CD4-positive, alpha-beta T cell (primary cell): Measurements from ENCODE around the gene TIMM9. TPM values are rescaled to one million over a fixed set of nuclear protein-coding genes. Genes with fewer than 3 reads are reported as not detected.

Source experiments
- ATAC-seq: fragments of 200-7000 bp; cut with Tn5 transposase; one replicate; pipeline ENCODE4 v1.10.0; 2022; ENCODE audit warnings: mild to moderate bottlenecking; ENCODE audit not compliant: poor library complexity
- CTCF ChIA-PET: fragments of 350-600 bp; sonication (Branson Sonifier 250); formaldehyde crosslinking; loops from one replicate; lab custom pipeline; 2021; ENCODE audit warnings: antibody characterized with exemption, inconsistent platforms; lab: Charles Lee
- POLR2A ChIA-PET: fragments of 350-600 bp; sonication (Branson Sonifier 250); formaldehyde crosslinking; loops from one replicate; lab custom pipeline; 2021; ENCODE audit warnings: antibody characterized with exemption, inconsistent platforms; lab: Charles Lee
- DNase-seq, 14 experiments: peaks; one replicate each; pipeline ENCODE4 v3.0.0-alpha.2; 2013 to 2020; ENCODE audit warnings: mixed read lengths in 2 of 14
- H3K27ac ChIP-seq, 2 donors: one replicate each; pipeline versions ENCODE4 v1.5.1 to v1.7.0; 2013; ENCODE audit warnings: low read length in 2 of 2, low read depth in 1 of 2, mild to moderate bottlenecking in 1 of 2
- H3K27me3 ChIP-seq, 2 experiments: 1 replicate in 1 of 2; 2 replicates in 1 of 2; pipeline versions ENCODE4 v1.6.1 to v1.7.0; 2013; ENCODE audit warnings: low read length in 2 of 2, control low read depth in 1 of 2, mild to moderate bottlenecking in 1 of 2, moderate library complexity in 1 of 2; ENCODE audit not compliant: insufficient read depth in 2 of 2, control insufficient read depth in 1 of 2
- H3K36me3 ChIP-seq: one replicate; pipeline ENCODE4 v1.6.1; 2013; ENCODE audit warnings: low read length, control low read depth; ENCODE audit not compliant: insufficient read depth
- H3K4me1 ChIP-seq: one replicate; pipeline ENCODE4 v1.6.1; 2013; ENCODE audit warnings: low read length, control low read depth; ENCODE audit not compliant: insufficient read depth
- H3K4me3 ChIP-seq: one replicate; pipeline ENCODE4 v1.5.1; 2013; ENCODE audit warnings: mild to moderate bottlenecking, low read length, moderate library complexity
- H3K9me3 ChIP-seq, 2 experiments: 1 replicate in 1 of 2; 2 replicates in 1 of 2; pipeline versions ENCODE4 v1.6.1 to v1.7.0; 2013; ENCODE audit warnings: low read length in 2 of 2, mild to moderate bottlenecking in 2 of 2, control low read depth in 1 of 2, moderate library complexity in 1 of 2; ENCODE audit not compliant: control insufficient read depth in 1 of 2, insufficient read depth in 1 of 2
- H3K27ac Mint-ChIP-seq: one replicate; pipeline ENCODE4 v1.8.0; 2020; ENCODE audit warnings: mixed read lengths
- H3K27me3 Mint-ChIP-seq: one replicate; pipeline ENCODE4 v1.8.0; 2021; ENCODE audit warnings: mixed read lengths
- H3K36me3 Mint-ChIP-seq: one replicate; pipeline ENCODE4 v1.8.0; 2021; ENCODE audit warnings: low read depth, mixed read lengths
- H3K4me1 Mint-ChIP-seq: one replicate; pipeline ENCODE4 v1.8.0; 2021; ENCODE audit warnings: low read depth, mixed read lengths
- H3K4me3 Mint-ChIP-seq: one replicate; pipeline ENCODE4 v1.8.0; 2020; ENCODE audit warnings: mild to moderate bottlenecking, mixed read lengths
- H3K9me3 Mint-ChIP-seq: one replicate; pipeline ENCODE4 v1.8.0; 2020; ENCODE audit warnings: mixed read lengths
- CTCF ChIP-seq: fragments of 200-600 bp; IDR thresholded peaks from one replicate; pipeline ENCODE4 v1.8.0; 2022; ENCODE audit warnings: antibody characterized with exemption, mild to moderate bottlenecking
- intact Hi-C, 2 experiments: fragments of 100-400 bp; cut with DNase I in 1 of 2; cut with micrococcal nuclease in 1 of 2; formaldehyde crosslinking; loops; one replicate each; pipeline versions ENCODE4 v1.15.1 to v1.9.0; 2023 to 2025; cut with DNase I, micrococcal nuclease
- total RNA-seq, 174 experiments: library from RNA in 2 of 174; stranded (reverse) in 2 of 174; gene quantifications; one replicate each; pipeline ENCODE4 v1.2.3 and lab custom pipeline; 2021 to 2026

TIMM9 gene
- total RNA-seq, 2 experiments from 2014 or later: 33.1 to 34.9 TPM

DNA sequence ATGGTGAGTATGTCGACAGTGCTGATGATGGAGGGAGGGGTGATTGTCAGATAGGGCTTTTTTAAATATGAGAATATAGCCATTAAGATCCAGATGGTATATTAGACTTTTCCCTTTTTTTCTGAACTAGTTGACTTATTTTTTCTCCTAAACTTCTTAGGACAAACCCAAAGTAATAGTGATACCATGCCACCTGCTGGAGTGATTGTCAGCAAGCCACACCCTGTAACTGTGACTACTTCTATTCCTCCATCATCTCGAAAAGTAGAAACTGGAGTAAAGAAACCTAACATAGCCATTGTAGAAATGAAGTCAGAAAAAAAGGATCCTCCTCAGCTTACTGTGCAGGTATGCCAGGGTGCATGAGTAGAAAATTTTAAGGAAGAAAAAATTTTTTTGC, 40.2 kb upstream of the TIMM9 start:
- ChIA-PET POLR2A (no interaction called here), CTCF (interaction anchor here (1.3 kb wide), 1 partner anchor 34 kb away, joined by 3 read pairs; no protein-coding TSS in a partner anchor)
- Histone ChIP-seq H3K4me1 (no peaks in the 10 kb centered on the region), H3K4me3 (no peak overlapping the region), H3K36me3 (peaks cover 51% of the 10 kb centered on the region), H3K27ac (no peak overlapping the region), H3K27me3 (no peaks in the 10 kb centered on the region), H3K9me3 (no peaks in the 10 kb centered on the region)
- TF ChIP-seq CTCF: no peak
- H3K4me3 Mint-ChIP-seq: no peak overlapping the region
- H3K27me3 Mint-ChIP-seq: no peaks in the 10 kb centered on the region
- H3K27ac Mint-ChIP-seq: no peak overlapping the region
- no peaks in the 10 kb centered on the region for H3K9me3 Mint-ChIP-seq
- H3K4me1 Mint-ChIP-seq: no peaks in the 10 kb centered on the region
- DNase-seq (no peak), ATAC-seq (no peak)
- intact Hi-C loops: no loop called here
- peaks cover 83% of the 10 kb centered on the region for H3K36me3 Mint-ChIP-seq

GRCh38 chr14:58466459-58466858, 39.1 kb upstream of the TIMM9 start:
- ChIA-PET POLR2A (interaction anchor here (1.0 kb wide), 1 partner anchor 83 kb away, joined by 8 read pairs; no protein-coding TSS in a partner anchor), CTCF (no interaction called here)
- DNase-seq: no peak
- no peak for TF ChIP-seq CTCF
- Histone ChIP-seq H3K27me3 (no peaks in the 10 kb centered on the region), H3K4me1 (no peaks in the 10 kb centered on the region), H3K27ac (no peak overlapping the region), H3K4me3 (no peak overlapping the region), H3K9me3 (no peaks in the 10 kb centered on the region), H3K36me3 (peaks cover 59% of the 10 kb centered on the region)
- Mint-ChIP-seq H3K27me3 (no peaks in the 10 kb centered on the region), H3K9me3 (no peaks in the 10 kb centered on the region), H3K4me1 (no peaks in the 10 kb centered on the region), H3K36me3 (peaks cover 83% of the 10 kb centered on the region), H3K4me3 (no peak overlapping the region), H3K27ac (no peak overlapping the region)
- intact Hi-C loops: no loop called here
- ATAC-seq: no peak

GRCh38 chr14:58465421-58465820, 38.1 kb upstream of the TIMM9 start:
- POLR2A ChIA-PET: no interaction called here
- intact Hi-C loops: no loop called here

More at GRCh38 chr14:58465421-58465820, 38.1 kb upstream of the TIMM9 start:
- Mint-ChIP-seq H3K4me1 (no peaks in the 10 kb centered on the region), H3K9me3 (no peaks in the 10 kb centered on the region), H3K27me3 (no peaks in the 10 kb centered on the region), H3K27ac (no peak overlapping the region), H3K4me3 (no peak overlapping the region), H3K36me3 (peaks cover 84% of the 10 kb centered on the region)
- Histone ChIP-seq H3K36me3 (peaks cover 64% of the 10 kb centered on the region), H3K4me3 (no peak overlapping the region), H3K4me1 (no peaks in the 10 kb centered on the region), H3K9me3 (no peaks in the 10 kb centered on the region), H3K27ac (no peak overlapping the region), H3K27me3 (no peaks in the 10 kb centered on the region)
- ATAC-seq: no peak
- no peak for TF ChIP-seq CTCF
- CTCF ChIA-PET: no interaction called here
- no peak for DNase-seq
